Cerebellar nuclear complex (tissue), 1 donor: Measurements from ENCODE around the gene VAT1L.
"Not testable (repeated sequence)": the region's sequence is repeated elsewhere in the genome, so short reads cannot be mapped to it uniquely, and the experiment has no call there.

Experiments
- DNase-seq, 2 experiments: peaks; one replicate each; lab custom pipeline; 2025; lab: John Stamatoyannopoulos, UW

The VAT1L gene

DNA sequence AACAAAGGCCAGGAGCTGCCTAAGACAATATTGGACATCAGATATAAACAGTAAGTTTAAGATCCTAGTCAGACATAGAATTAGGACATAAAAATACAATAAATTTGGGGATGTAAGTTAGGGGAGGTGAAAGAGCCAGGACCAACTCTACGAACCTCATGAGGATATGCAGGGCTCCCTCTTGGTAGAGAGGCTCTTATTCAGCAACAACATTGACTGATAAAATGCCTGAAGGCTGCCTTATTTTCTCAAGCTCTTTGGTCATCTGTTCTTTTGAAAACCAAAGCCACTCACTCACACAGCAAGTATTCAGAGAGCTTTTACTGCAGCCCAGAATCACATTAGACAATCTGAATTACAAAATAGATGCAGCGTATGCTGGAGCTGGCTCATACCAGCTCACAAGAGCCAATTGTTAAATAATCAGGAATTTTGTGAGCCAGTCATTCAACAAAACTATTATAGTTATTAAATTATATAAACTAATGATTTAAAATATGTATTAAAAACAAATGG is 125.4 kb downstream of the VAT1L start:
- DNase-seq = no peak

- no peak for DNase-seq
These were observed 127.7 kb downstream of the VAT1L start for GRCh38 chr16:77916111-77916510.

DNA sequence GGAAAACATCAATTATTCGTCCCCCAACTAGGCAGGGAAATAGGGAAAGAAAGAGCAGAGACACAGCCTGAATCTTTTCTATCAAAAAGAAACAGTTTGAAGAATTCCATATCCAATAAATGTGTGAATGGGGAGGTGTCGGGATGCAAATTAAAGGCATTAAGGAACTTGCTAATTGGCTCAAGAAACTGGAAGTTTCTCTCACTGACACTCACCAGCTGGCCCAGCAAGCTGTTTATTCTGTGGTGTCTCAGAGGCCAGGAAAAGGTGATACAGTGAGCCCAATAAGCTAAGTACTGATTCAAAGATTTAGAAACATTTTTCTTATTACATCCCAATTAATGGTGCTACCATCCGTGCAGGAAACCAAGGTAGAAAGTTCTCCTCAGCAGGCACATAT is 129.6 kb downstream of the VAT1L start:
- DNase-seq = no peak

DNA sequence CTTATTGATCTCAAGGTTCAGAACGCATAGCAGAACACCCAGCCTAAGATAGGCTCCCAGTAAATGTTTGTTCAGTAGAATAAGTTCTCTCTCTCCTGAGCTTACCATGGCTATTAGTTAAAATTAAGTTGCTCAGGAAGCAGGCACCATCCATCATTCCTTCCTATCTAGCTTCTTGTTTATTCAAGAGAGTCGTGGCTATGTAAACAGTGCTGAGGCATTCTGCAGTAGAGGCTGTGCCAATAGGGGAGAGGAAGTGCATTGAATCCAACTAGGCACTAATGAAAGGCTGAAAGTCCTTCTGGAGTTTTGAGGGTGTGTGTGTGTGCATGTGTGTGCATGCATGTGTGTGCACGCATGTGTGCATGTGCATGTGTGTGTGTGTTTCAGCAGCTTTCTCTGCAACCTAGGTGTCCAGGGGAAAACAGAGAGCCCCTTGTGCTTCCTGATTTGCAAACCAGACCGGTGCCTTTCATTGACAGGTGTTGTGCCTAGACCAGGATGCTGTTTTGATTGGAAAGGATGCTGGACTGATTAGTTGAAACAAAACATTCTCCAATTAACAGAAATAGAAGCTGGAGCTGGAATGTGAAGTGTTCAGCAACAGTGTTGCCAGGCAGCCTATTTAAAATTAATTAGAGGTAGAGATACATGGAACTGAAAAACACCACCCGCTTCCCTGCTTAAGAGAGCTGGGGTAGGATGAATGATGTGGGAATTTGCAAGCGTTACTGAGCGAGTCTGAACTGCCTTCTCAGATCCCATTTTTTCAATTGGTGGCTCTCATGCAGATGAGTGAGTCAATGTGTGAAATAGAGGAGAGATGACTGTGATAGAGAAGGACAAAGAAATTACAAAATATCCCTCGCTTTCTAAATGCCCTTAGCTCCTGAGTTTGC is 130.7 kb downstream of the VAT1L start:
- no peak for DNase-seq

DNA sequence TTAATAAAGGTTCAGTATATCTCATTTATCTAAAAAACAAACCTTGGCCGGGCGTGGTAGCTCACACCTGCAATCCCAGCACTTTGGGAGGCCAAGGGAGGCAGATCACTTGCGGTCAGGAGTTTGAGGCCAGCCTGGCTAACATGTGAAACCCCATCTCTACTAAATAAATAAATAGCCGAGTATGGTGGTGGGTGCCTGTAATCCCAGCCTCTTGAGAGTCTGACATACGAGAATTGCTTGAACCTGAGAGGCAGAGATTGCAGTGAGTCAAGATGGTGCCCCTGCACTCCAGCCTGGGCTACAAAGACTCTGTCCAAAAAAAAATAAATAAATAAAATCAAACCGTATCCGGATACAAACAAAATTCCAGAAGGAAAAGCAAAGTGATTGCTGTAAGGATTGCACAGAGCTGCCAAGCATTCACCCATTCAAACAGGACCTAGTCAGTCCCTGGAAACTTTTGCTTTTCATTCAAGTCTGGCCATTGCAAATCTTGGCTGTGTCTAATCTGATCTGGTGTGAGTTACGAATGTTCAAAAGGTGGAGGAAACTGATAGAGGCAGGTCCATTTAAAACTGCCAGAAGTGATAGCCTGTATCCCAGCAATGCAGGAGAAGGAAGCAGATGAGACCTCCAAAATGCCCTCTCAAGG is 131.5 kb downstream of the VAT1L start:
- DNase-seq = no peak

DNA sequence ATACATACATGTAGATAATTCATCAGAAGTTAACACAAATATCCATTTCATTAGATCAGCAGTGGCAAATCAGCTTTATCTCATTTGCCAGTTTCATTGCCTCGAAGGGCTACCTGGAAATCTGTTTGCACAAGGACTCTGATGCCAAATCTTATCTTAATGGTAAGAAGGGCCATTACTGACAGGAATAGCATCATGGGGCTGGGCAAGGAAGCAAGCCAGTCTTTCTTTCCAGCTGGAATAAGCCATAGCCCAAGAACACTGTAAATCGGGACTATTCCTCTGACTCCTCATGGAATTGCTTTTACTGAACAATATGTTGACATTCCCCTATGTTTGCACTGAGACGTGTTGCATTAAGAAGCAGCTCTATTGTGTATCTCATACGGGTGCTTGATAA is 132.6 kb downstream of the VAT1L start:
- no peak for DNase-seq

DNA sequence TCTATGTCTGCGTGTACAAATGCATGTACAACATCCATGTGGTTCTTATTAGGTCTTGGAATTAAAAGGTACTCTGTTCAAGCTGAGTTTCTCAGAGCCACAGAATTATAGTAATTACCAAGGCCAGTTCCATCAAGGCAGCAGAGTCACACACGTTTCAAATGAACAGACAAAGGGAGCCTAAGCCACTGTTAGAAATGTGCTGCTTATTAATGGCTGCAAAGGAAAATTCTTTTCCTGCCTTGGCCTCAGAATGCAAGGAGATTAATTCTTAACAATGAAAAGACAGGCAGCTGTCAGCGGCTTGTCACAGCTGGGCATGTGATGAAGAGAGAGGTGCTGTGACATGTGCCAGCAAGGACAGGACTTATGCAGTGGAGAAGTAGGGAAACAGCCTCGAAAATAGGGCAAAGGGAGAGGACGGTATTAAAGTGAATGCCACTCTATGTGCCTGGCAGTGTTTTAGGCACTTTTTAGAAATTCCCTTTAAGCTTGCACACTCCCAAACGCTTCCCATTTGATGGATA is 133.9 kb downstream of the VAT1L start:
- DNase-seq = no peak

GRCh38 chr16:77925531-77925930 is 137.2 kb downstream of the VAT1L start:
- no peak for DNase-seq

- no peak for DNase-seq
These were observed 139.7 kb downstream of the VAT1L start for GRCh38 chr16:77928096-77928495.

DNA sequence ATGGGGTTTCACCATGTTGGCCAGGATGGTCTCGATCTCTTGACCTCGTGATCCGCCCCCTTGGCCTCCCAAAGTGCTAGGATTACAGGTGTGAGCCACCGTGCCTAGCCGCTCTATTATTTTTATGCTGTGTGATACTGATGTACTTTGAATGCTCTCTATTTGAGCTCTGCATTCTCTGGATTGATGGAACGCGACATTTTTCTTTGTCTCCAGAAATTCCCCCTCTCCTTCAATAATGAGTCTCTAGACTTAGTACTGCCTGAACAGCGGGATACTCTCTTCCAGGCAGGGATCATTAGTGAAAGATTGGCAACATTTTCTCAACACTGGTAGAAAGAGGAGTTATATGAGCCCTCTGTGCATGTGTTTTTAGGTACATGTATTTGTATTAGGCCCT is 140.6 kb downstream of the VAT1L start:
- DNase-seq = no peak

- no peak for DNase-seq
These were observed 142.7 kb downstream of the VAT1L start for GRCh38 chr16:77931058-77931457.

DNA sequence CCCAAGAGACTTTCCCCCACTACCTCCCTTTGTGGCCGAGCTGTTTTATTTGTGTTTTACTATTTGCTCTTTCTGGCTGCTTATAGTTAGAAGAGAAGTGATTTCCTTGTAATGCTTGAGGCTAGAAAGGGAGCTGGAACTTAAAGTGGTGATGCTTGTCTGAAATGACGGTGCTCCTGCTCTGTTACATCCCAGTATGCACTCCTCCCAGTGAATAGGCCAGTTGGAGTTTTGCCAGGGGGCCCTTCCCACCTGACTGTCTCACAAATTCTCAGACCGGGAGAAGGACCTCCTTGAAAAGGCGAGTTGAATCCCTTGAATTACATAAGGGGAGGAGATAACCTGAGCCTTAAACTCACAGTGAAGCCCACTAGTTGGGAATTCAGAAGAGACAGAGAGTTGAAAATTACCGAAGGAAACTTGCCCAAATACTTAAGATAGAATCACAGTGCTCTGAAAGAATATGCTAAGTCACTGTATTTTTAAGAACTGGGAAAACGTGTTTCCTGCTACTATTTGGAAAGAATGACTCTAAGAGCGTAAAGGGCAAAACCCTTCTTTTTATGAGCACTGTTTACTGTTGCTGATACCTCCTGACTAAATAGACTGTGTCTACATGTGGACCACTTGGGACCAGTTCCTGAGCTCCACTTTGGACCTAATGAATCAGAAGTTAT is 149.2 kb downstream of the VAT1L start:
- no peak for DNase-seq

- no peak for DNase-seq
These were observed 150.5 kb downstream of the VAT1L start for GRCh38 chr16:77938913-77939312.

GRCh38 chr16:77939968-77940367 is 151.6 kb downstream of the VAT1L start:
- no peak for DNase-seq

DNA sequence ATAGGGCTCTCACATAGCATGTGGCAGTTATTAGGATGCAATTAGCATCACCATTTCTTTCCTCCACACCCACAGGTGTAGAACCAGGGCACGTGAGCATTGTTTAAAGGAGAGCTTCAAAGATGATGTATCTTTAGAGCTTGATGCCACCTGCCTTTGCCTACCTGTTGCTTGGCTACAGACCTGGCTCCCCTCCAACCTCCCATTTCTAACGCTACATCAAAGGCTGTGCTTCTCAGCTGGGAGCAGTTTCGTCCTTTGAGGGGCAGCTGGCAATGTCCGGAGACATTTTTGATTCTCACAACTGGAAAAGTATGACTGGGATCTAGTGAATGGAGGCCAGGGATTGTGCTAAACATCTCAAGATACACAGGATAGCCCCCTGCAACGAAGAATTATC is 155.4 kb downstream of the VAT1L start:
- DNase-seq = no peak

DNA sequence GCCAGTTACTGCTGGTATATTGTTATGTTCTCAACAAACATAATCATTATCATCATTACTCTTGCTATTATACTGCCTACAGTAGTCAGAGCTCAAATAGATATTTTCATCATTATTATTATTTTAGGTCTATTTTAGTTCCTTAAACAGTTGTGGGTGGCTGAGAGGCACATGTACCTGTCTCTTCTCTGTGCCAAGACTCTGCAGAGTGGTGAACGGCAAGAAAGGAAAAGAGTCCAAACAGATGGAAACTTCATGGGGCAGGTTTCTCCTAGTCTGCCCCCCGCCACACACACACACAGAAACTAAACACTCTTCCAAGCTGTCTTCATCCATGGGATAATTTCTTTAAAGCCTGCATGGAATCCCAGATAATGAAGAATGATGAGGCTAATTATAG is 156.3 kb downstream of the VAT1L start:
- no peak for DNase-seq

GRCh38 chr16:77945126-77945525 is 156.8 kb downstream of the VAT1L start:
- DNase-seq = no peak

GRCh38 chr16:77946823-77947222 is 158.5 kb downstream of the VAT1L start:
- no peak for DNase-seq

DNA sequence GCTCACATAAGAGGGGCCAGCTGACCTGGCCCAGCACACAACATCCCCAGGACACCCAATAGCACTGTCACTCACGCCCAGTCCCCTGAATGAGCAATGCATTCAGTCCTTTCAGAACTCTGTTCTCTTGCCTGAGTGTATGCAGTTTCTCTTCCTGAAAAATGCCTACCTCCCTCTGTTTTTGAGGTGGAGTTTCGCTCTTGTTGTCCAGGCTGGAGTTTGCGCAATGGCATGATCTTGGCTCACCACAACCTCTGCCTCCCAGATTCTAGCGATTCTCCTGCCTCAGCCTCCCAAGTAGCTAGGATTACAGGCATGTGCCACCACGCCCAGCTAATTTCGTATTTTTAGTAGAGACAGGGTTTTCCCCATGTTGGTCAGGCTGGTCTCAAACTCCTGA is 159.2 kb downstream of the VAT1L start:
- not testable (repeated sequence) for DNase-seq

GRCh38 chr16:77948835-77949234 is 160.5 kb downstream of the VAT1L start:
- no peak for DNase-seq

- DNase-seq = peak in 1 of 2 experiments; percentile 6
These were observed 161.1 kb downstream of the VAT1L start for GRCh38 chr16:77949445-77949844.

- no peak for DNase-seq
These were observed 163.4 kb downstream of the VAT1L start for GRCh38 chr16:77951788-77952187.
